Measurements from ENCODE around the gene TMEM132A. TPM values are rescaled to one million over a fixed set of nuclear protein-coding genes. Genes with fewer than 3 reads are reported as not detected.
A peak's percentile ranks its signal among the peaks of the same experiment; 100 is the strongest.

The TMEM132A gene
- total RNA-seq, 2 experiments from 2014 or later = 1.9 to 2.0 TPM

- Mint-ChIP-seq H3K27ac (no peak overlapping the region), H3K27me3 (no peaks in the 10 kb centered on the region), H3K36me3 (ENCODE audit: low read depth) (peaks cover 2% of the 10 kb centered on the region), H3K9me3 (ENCODE audit: low read depth) (no peaks in the 10 kb centered on the region), H3K4me1 (peaks cover 5% of the 10 kb centered on the region), H3K4me3 (no peak overlapping the region)
- intact Hi-C loops (cut with DNase I, micrococcal nuclease) = no loop called here
- DNase-seq = no peak
- no peak for ATAC-seq
- POLR2A ChIA-PET = no interaction called here
- CTCF ChIA-PET = interaction anchor here (0.7 to 0.9 kb wide), 2 partner anchors 10 to 38 kb away, joined by 3 to 4 read pairs; no protein-coding TSS in a partner anchor
Observed at GRCh38 chr11:60939301-60939700, 15.0 kb downstream of the TMEM132A start.

- POLR2A ChIA-PET = no interaction called here
- intact Hi-C loops (cut with DNase I, micrococcal nuclease) = no loop called here
- Mint-ChIP-seq H3K27ac (no peak overlapping the region), H3K27me3 (no peaks in the 10 kb centered on the region), H3K9me3 (ENCODE audit: low read depth) (no peaks in the 10 kb centered on the region), H3K4me1 (peaks cover 5% of the 10 kb centered on the region), H3K36me3 (ENCODE audit: low read depth) (peaks cover 2% of the 10 kb centered on the region), H3K4me3 (no peak overlapping the region)
- ATAC-seq (peak; percentile 24), DNase-seq (no peak)
- CTCF ChIA-PET = interaction anchor here (0.7 to 0.9 kb wide), 2 partner anchors 10 to 38 kb away, joined by 3 to 4 read pairs; no protein-coding TSS in a partner anchor
Observed at GRCh38 chr11:60939855-60940254, 15.6 kb downstream of the TMEM132A start.

GRCh38 chr11:60941371-60942119 lies 17.3 kb downstream of the TMEM132A start:
- intact Hi-C loops (cut with DNase I, micrococcal nuclease) = no loop called here
- Mint-ChIP-seq H3K27ac (no peak overlapping the region), H3K4me1 (peaks cover 5% of the 10 kb centered on the region), H3K27me3 (no peaks in the 10 kb centered on the region), H3K9me3 (ENCODE audit: low read depth) (no peaks in the 10 kb centered on the region), H3K36me3 (ENCODE audit: low read depth) (peaks cover 2% of the 10 kb centered on the region), H3K4me3 (no peak overlapping the region)
- POLR2A ChIA-PET = no interaction called here
- CTCF ChIA-PET = interaction anchor here (0.6 to 1.0 kb wide), 2 partner anchors 20 to 83 kb away, joined by 3 read pairs; no protein-coding TSS in a partner anchor
- DNase-seq (no peak), ATAC-seq (no peak)

- no peak for ATAC-seq
- Mint-ChIP-seq H3K27ac (no peak overlapping the region), H3K4me1 (peaks cover 5% of the 10 kb centered on the region), H3K4me3 (no peak overlapping the region), H3K27me3 (no peaks in the 10 kb centered on the region), H3K36me3 (ENCODE audit: low read depth) (peaks cover 2% of the 10 kb centered on the region), H3K9me3 (ENCODE audit: low read depth) (no peaks in the 10 kb centered on the region)
- DNase-seq = no peak
- ChIA-PET POLR2A (no interaction called here), CTCF (interaction anchor here (0.6 kb wide), 1 partner anchor 84 kb away, joined by 3 read pairs; no protein-coding TSS in a partner anchor)
- intact Hi-C loops (cut with DNase I, micrococcal nuclease) = no loop called here
Observed at GRCh38 chr11:60942219-60942618, 18.0 kb downstream of the TMEM132A start.

GRCh38 chr11:60942970-60943565 lies 18.8 kb downstream of the TMEM132A start:
- H3K9me3 Mint-ChIP-seq (ENCODE audit: low read depth) = no peaks in the 10 kb centered on the region
- CTCF ChIA-PET = interaction anchor here (0.7 kb wide), 1 partner anchor 241 kb away, joined by 3 read pairs; no protein-coding TSS in a partner anchor
- intact Hi-C loops (cut with DNase I, micrococcal nuclease) = no loop called here

GRCh38 chr11:60944490-60945294 lies 20.4 kb downstream of the TMEM132A start:
- POLR2A ChIA-PET = no interaction called here
- H3K27ac Mint-ChIP-seq = no peak overlapping the region
- no peak overlapping the region for H3K4me3 Mint-ChIP-seq
- peak; percentile 47 for ATAC-seq
- CTCF ChIA-PET = interaction anchor here (0.6 to 1.0 kb wide), 3 partner anchors 9 to 54 kb away, joined by 3 read pairs; no protein-coding TSS in a partner anchor
- peak; percentile 25 for DNase-seq
- peaks cover 2% of the 10 kb centered on the region for H3K36me3 Mint-ChIP-seq (ENCODE audit: low read depth)
- H3K4me1 Mint-ChIP-seq = peaks cover 3% of the 10 kb centered on the region
- H3K27me3 Mint-ChIP-seq = no peaks in the 10 kb centered on the region
- H3K9me3 Mint-ChIP-seq (ENCODE audit: low read depth) = no peaks in the 10 kb centered on the region
- intact Hi-C loops (cut with DNase I, micrococcal nuclease) = no loop called here

More at GRCh38 chr11:60942970-60943565, 18.8 kb downstream of the TMEM132A start:
- no peak for ATAC-seq
- Mint-ChIP-seq H3K27ac (no peak overlapping the region), H3K4me1 (peaks cover 5% of the 10 kb centered on the region), H3K4me3 (no peak overlapping the region), H3K36me3 (ENCODE audit: low read depth) (peaks cover 2% of the 10 kb centered on the region), H3K27me3 (no peaks in the 10 kb centered on the region)
- POLR2A ChIA-PET = no interaction called here
- DNase-seq = no peak

GRCh38 chr11:60945295-60945667 lies 21.0 kb downstream of the TMEM132A start:
- Mint-ChIP-seq H3K4me3 (no peak overlapping the region), H3K27ac (no peak overlapping the region), H3K36me3 (ENCODE audit: low read depth) (peaks cover 2% of the 10 kb centered on the region), H3K27me3 (no peaks in the 10 kb centered on the region), H3K4me1 (peaks cover 3% of the 10 kb centered on the region), H3K9me3 (ENCODE audit: low read depth) (no peaks in the 10 kb centered on the region)
- ATAC-seq = no peak
- ChIA-PET POLR2A (interaction anchor here (0.5 kb wide), 1 partner anchor 82 kb away, joined by 6 read pairs; no protein-coding TSS in a partner anchor), CTCF (interaction anchor here (0.6 to 1.0 kb wide), 4 partner anchors 8 to 1332 kb away, joined by 3 read pairs; no protein-coding TSS in a partner anchor)
- DNase-seq = no peak
- intact Hi-C loops (cut with DNase I, micrococcal nuclease) = no loop called here

- peaks cover 2% of the 10 kb centered on the region for H3K36me3 Mint-ChIP-seq (ENCODE audit: low read depth)
- intact Hi-C loops (cut with DNase I, micrococcal nuclease) = no loop called here
- H3K9me3 Mint-ChIP-seq (ENCODE audit: low read depth) = no peaks in the 10 kb centered on the region
- peaks cover 7% of the 10 kb centered on the region for H3K4me1 Mint-ChIP-seq
- no peak for DNase-seq
- no peak for ATAC-seq
- POLR2A ChIA-PET = interaction anchor here (0.7 kb wide), 1 partner anchor 1743 kb away, joined by 3 read pairs; the partner anchor contains the start of gene LRRN4CL
- H3K4me3 Mint-ChIP-seq = no peak overlapping the region
- H3K27me3 Mint-ChIP-seq = peaks cover 1% of the 10 kb centered on the region
- H3K27ac Mint-ChIP-seq = no peak overlapping the region
- CTCF ChIA-PET = no interaction called here
Observed at GRCh38 chr11:60946601-60947264, 22.5 kb downstream of the TMEM132A start.

GRCh38 chr11:60947700-60948099 lies 23.4 kb downstream of the TMEM132A start:
- H3K9me3 Mint-ChIP-seq (ENCODE audit: low read depth) = no peaks in the 10 kb centered on the region
- peaks cover 2% of the 10 kb centered on the region for H3K36me3 Mint-ChIP-seq (ENCODE audit: low read depth)
- POLR2A ChIA-PET = no interaction called here
- intact Hi-C loops (cut with DNase I, micrococcal nuclease) = no loop called here
- ATAC-seq (no peak), DNase-seq (no peak)
- no peak overlapping the region for H3K4me3 Mint-ChIP-seq
- H3K27ac Mint-ChIP-seq = no peak overlapping the region
- peaks cover 4% of the 10 kb centered on the region for H3K27me3 Mint-ChIP-seq
- CTCF ChIA-PET = interaction anchor here (0.9 kb wide), 1 partner anchor 22 kb away, joined by 3 read pairs; no protein-coding TSS in a partner anchor
- H3K4me1 Mint-ChIP-seq = peaks cover 17% of the 10 kb centered on the region

GRCh38 chr11:60948250-60948649 lies 24.0 kb downstream of the TMEM132A start:
- H3K36me3 Mint-ChIP-seq (ENCODE audit: low read depth) = peaks cover 2% of the 10 kb centered on the region
- DNase-seq (no peak), ATAC-seq (no peak)
- peaks cover 21% of the 10 kb centered on the region for H3K4me1 Mint-ChIP-seq
- intact Hi-C loops (cut with DNase I, micrococcal nuclease) = no loop called here
- no peaks in the 10 kb centered on the region for H3K9me3 Mint-ChIP-seq (ENCODE audit: low read depth)
- CTCF ChIA-PET = interaction anchor here (0.9 kb wide), 2 partner anchors 21 to 35 kb away, joined by 3 read pairs; no protein-coding TSS in a partner anchor
- H3K27me3 Mint-ChIP-seq = peaks cover 7% of the 10 kb centered on the region
- POLR2A ChIA-PET = no interaction called here
- no peak overlapping the region for H3K27ac Mint-ChIP-seq
- no peak overlapping the region for H3K4me3 Mint-ChIP-seq

Measured in activated CD4-positive, alpha-beta T cell treated with anti-CD3 and anti-CD28 coated beads for 36 hours (primary cell).